Effector memory CD8-positive, alpha-beta T cell (primary cell): ENCODE results near the gene SFI1.
"Not testable (repeated sequence)": the region's sequence is repeated elsewhere in the genome, so short reads cannot be mapped to it uniquely, and the experiment has no call there.

Experiments
- ATAC-seq: fragments of 150-1000 bp; cut with Tn5 transposase; replicated peaks from 2 replicates; pipeline ENCODE4 v1.10.0; 2021; ENCODE audit warnings: mild to moderate bottlenecking, moderate library complexity
- DNase-seq, 3 experiments: peaks; one replicate each; pipeline ENCODE4 v3.0.0; 2021
- H3K27ac Mint-ChIP-seq, 2 donors: one replicate each; pipeline ENCODE4 v1.8.0; 2022; ENCODE audit warnings: mild to moderate bottlenecking in 2 of 2, mixed read lengths in 2 of 2, moderate library complexity in 2 of 2
- H3K27me3 Mint-ChIP-seq, 2 donors: one replicate each; pipeline ENCODE4 v1.8.0; 2022; ENCODE audit warnings: mixed read lengths in 2 of 2
- H3K36me3 Mint-ChIP-seq: one replicate; pipeline ENCODE4 v1.8.0; 2022; ENCODE audit warnings: mild to moderate bottlenecking, moderate library complexity, mixed read lengths; ENCODE audit not compliant: insufficient read depth
- H3K4me1 Mint-ChIP-seq, 2 donors: one replicate each; pipeline ENCODE4 v1.8.0; 2022; ENCODE audit warnings: low read depth in 2 of 2, mixed read lengths in 2 of 2
- H3K4me3 Mint-ChIP-seq, 2 donors: one replicate each; pipeline ENCODE4 v1.8.0; 2022; ENCODE audit warnings: mild to moderate bottlenecking in 2 of 2, mixed read lengths in 2 of 2, moderate library complexity in 2 of 2
- H3K9me3 Mint-ChIP-seq, 2 donors: one replicate each; pipeline ENCODE4 v1.8.0; 2022; ENCODE audit warnings: mixed read lengths in 2 of 2

SFI1 gene

GRCh38 chr22:31538815-31539214, 42.5 kb downstream of the SFI1 start:
- Mint-ChIP-seq H3K27me3 (no peaks in the 10 kb centered on the region), H3K36me3 (peaks cover 40% of the 10 kb centered on the region), H3K9me3 (no peaks in the 10 kb centered on the region), H3K4me3 (no peak overlapping the region), H3K4me1 (peaks cover 11 to 26% of the 10 kb centered on the region in 2 donors), H3K27ac (peak overlapping the region in 1 of 2 donors; percentile 6)
- no peak for ATAC-seq
- no peak for DNase-seq

- not testable (repeated sequence) for H3K9me3 Mint-ChIP-seq, H3K4me3 Mint-ChIP-seq, DNase-seq, H3K27me3 Mint-ChIP-seq, H3K27ac Mint-ChIP-seq, ATAC-seq
- Mint-ChIP-seq H3K4me1 (peaks cover 11 to 23% of the 10 kb centered on the region in 2 donors), H3K36me3 (peaks cover 35% of the 10 kb centered on the region)
Measured at GRCh38 chr22:31540166-31540565, 43.8 kb downstream of the SFI1 start.

DNA sequence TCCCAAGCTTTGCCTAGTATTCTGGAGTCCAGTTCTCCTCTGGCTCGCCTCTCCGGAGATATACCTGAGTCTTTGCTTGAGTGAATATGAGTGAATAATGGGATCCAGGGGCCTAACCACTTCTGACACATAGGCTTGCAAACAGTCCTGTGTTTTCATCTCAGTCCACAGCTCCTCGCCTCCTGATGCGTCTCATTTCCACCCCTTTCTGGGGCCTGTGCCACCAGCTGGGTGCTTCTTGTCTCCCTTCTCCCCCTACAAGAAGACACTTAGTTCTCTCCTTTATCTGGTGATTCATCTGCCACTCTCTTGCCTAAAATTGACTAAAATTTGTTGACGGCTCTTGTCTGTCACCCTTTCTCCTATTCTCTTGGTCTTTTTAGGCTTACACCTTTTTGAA, 44.6 kb downstream of the SFI1 start:
- Mint-ChIP-seq H3K27ac (no peak overlapping the region), H3K4me3 (no peak overlapping the region), H3K36me3 (peaks cover 31% of the 10 kb centered on the region), H3K9me3 (no peaks in the 10 kb centered on the region), H3K27me3 (no peaks in the 10 kb centered on the region), H3K4me1 (peaks cover 11 to 21% of the 10 kb centered on the region in 2 donors)
- no peak for ATAC-seq
- no peak for DNase-seq

- Mint-ChIP-seq H3K27ac (no peak overlapping the region), H3K9me3 (no peaks in the 10 kb centered on the region), H3K4me1 (no peaks in the 10 kb centered on the region), H3K27me3 (no peaks in the 10 kb centered on the region), H3K4me3 (no peak overlapping the region), H3K36me3 (peaks cover 49% of the 10 kb centered on the region)
- ATAC-seq = no peak
- DNase-seq = no peak
Measured at GRCh38 chr22:31544481-31545480, 48.4 kb downstream of the SFI1 start.

DNA sequence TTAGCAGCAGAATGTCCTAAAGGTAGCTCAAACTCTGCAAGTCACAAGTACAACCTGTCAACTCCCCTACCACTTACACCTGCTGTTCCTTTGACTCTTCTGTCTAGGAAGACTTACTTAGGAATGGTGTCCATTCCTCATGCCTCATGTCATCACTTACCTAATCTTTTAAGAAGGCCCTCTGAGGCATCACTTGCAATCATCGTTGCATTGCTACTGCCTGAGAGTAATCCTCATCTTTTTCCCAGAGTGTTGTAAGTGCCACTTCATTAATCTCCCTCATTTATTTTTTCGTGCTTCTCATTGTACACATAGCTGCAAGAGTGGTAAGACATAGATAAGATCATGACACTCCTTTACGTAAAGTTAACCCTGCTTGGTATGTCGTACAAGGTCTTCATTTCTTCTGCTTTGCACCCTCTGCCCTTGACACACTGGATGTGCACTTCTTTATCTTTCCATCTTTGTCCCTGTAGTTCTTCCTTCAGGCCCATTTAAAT, 54.6 kb downstream of the SFI1 start:
- H3K9me3 Mint-ChIP-seq = no peaks in the 10 kb centered on the region
- H3K36me3 Mint-ChIP-seq = peaks cover 67% of the 10 kb centered on the region
- H3K4me1 Mint-ChIP-seq = peaks cover 10% of the 10 kb centered on the region in 2 donors
- ATAC-seq (no peak), DNase-seq (no peak)
- H3K27ac Mint-ChIP-seq = no peak overlapping the region
- no peaks in the 10 kb centered on the region for H3K27me3 Mint-ChIP-seq
- no peak overlapping the region for H3K4me3 Mint-ChIP-seq

DNA sequence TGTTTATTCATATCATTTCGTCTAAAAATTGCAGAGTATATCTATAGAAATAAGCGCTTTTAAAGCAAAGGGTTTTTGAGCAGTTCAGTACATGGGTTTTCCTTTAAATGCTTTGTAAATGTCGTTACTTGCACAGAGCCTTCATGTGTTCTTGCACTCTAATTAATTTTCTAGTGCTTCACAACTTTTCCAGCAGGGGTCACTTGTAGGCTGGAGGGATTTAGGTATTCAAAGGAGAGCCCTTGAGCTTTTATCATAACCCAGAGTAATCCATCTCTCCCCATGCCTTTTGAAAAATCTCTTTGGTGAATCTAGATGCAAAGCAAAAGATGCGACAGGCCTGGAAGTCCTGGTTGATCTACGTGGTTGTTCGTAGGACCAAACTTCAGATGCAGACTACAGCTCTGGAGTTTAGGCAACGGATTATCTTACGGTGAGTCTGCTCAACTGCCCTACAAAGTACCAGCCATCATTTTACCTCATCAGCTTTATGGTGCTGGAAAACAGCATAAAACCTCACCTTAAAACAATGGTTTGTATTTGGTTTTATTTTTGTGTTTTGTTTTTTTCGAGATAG, 60.4 kb downstream of the SFI1 start:
- Mint-ChIP-seq H3K27ac (no peak overlapping the region), H3K4me3 (no peak overlapping the region), H3K27me3 (no peaks in the 10 kb centered on the region), H3K36me3 (peaks cover 68% of the 10 kb centered on the region), H3K4me1 (peaks cover 8 to 15% of the 10 kb centered on the region in 2 donors), H3K9me3 (no peaks in the 10 kb centered on the region)
- ATAC-seq = no peak
- no peak for DNase-seq

- not testable (repeated sequence) for H3K27ac Mint-ChIP-seq, H3K4me3 Mint-ChIP-seq, DNase-seq, ATAC-seq, H3K27me3 Mint-ChIP-seq, H3K9me3 Mint-ChIP-seq, H3K4me1 Mint-ChIP-seq
- H3K36me3 Mint-ChIP-seq = peaks cover 64% of the 10 kb centered on the region
Measured at GRCh38 chr22:31558546-31558945, 62.2 kb downstream of the SFI1 start.

GRCh38 chr22:31561238-31561887, 65.0 kb downstream of the SFI1 start:
- Mint-ChIP-seq H3K4me1 (peaks cover 0 to 5% of the 10 kb centered on the region in 2 donors), H3K27me3 (no peaks in the 10 kb centered on the region), H3K27ac (peak overlapping the region; percentile 57 to 78), H3K4me3 (no peak overlapping the region), H3K9me3 (no peaks in the 10 kb centered on the region), H3K36me3 (peaks cover 73% of the 10 kb centered on the region)
- DNase-seq (peak in 2 of 3 experiments; percentile 9 to 19), ATAC-seq (peak; percentile 47)

GRCh38 chr22:31561970-31562369, 65.6 kb downstream of the SFI1 start:
- peak overlapping the region in 1 of 2 donors; percentile 23 for H3K27ac Mint-ChIP-seq
- DNase-seq (no peak), ATAC-seq (no peak)
- peaks cover 72% of the 10 kb centered on the region for H3K36me3 Mint-ChIP-seq
- no peak overlapping the region for H3K4me3 Mint-ChIP-seq
- no peaks in the 10 kb centered on the region for H3K9me3 Mint-ChIP-seq
- H3K27me3 Mint-ChIP-seq = no peaks in the 10 kb centered on the region
- H3K4me1 Mint-ChIP-seq = no peaks in the 10 kb centered on the region

DNA sequence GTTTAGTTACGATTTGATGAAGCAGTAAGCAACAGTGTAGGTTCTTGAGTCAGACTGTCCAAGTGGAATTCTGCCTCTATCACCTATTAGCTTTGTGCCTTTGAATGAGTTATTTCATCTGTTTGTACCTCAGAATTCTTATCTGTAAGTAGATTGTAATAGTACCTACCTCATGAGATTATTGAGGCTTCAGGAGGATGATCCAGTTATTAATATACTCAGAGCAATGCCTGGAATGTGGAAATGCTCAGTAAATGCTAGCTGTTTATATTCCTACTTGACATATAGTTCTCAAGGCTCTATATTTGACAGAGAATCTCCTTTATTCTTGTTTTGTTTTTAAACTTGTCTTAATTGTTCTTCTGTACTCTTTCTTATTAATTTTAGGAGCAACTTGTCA, 70.1 kb downstream of the SFI1 start:
- peaks cover 51% of the 10 kb centered on the region for H3K36me3 Mint-ChIP-seq
- H3K27me3 Mint-ChIP-seq = no peaks in the 10 kb centered on the region
- no peaks in the 10 kb centered on the region for H3K9me3 Mint-ChIP-seq
- no peaks in the 10 kb centered on the region for H3K4me1 Mint-ChIP-seq
- DNase-seq = no peak
- ATAC-seq = no peak
- no peak overlapping the region for H3K27ac Mint-ChIP-seq
- H3K4me3 Mint-ChIP-seq = no peak overlapping the region

- no peak overlapping the region for H3K4me3 Mint-ChIP-seq
- no peaks in the 10 kb centered on the region for H3K4me1 Mint-ChIP-seq
- no peaks in the 10 kb centered on the region for H3K9me3 Mint-ChIP-seq
- peaks cover 48% of the 10 kb centered on the region for H3K36me3 Mint-ChIP-seq
- ATAC-seq = no peak
- H3K27ac Mint-ChIP-seq = peak overlapping the region in 1 of 2 donors; percentile 19
- H3K27me3 Mint-ChIP-seq = no peaks in the 10 kb centered on the region
- no peak for DNase-seq
Measured at GRCh38 chr22:31567196-31567595, 70.9 kb downstream of the SFI1 start.

DNA sequence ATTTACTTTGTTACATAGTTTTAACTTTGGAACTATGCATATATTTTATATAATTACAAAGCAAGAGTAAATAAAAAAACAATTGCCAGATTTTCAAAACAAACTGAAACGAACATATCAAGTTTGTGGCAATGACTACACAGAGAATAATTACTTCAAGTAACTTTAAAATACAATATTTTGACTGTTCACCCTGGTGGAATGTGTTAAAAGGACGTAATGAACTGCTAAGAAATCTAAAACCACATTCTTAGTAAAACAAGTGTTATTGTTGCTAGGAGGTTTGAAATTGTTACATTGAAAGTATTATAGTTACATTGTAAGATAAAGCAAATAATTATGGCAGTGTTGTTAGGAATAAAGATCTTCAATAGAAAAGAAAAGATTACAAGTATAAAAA, 71.4 kb downstream of the SFI1 start:
- ATAC-seq (no peak), DNase-seq (no peak)
- Mint-ChIP-seq H3K27me3 (no peaks in the 10 kb centered on the region), H3K4me3 (no peak overlapping the region), H3K27ac (peak overlapping the region; percentile 19 to 44), H3K4me1 (no peaks in the 10 kb centered on the region), H3K36me3 (peaks cover 48% of the 10 kb centered on the region), H3K9me3 (no peaks in the 10 kb centered on the region)

DNA sequence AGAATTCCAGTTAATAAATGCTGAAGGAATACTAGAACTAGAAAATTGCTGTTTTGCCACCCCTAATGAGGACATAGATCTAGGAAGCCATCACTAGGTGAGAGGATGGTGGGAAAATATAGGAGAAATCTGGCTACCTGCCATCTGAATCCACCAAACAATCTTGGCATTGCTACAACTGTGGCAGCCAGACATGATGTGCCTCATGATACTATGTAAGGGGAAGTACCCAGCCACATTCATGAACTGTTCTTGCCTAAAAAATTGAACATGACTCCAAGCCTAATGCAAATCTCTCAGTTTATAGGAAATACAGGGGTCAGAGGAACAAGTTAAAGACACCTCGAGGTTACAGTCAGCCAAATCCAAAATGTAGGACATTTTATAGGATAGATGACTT, 72.8 kb downstream of the SFI1 start:
- Mint-ChIP-seq H3K4me3 (no peak overlapping the region), H3K27me3 (no peaks in the 10 kb centered on the region), H3K27ac (peak overlapping the region; percentile 46 to 75), H3K4me1 (no peaks in the 10 kb centered on the region), H3K9me3 (no peaks in the 10 kb centered on the region), H3K36me3 (peaks cover 51% of the 10 kb centered on the region)
- ATAC-seq (no peak), DNase-seq (no peak)
